HG03103 (cell line): ENCODE results near the gene EGFLAM.
"Not testable (repeated sequence)": the region's sequence is repeated elsewhere in the genome, so short reads cannot be mapped to it uniquely, and the experiment has no call there.

Experiments
- ATAC-seq: cut with Tn5 transposase; IDR thresholded peaks from one replicate; pipeline ENCODE4 v1.9.1; 2021; ENCODE audit warnings: low read depth; ENCODE audit not compliant: unreplicated experiment

EGFLAM gene

GRCh38 chr5:38321978-38322377 lies 63.6 kb downstream of the EGFLAM start:
- no peak for ATAC-seq

DNA sequence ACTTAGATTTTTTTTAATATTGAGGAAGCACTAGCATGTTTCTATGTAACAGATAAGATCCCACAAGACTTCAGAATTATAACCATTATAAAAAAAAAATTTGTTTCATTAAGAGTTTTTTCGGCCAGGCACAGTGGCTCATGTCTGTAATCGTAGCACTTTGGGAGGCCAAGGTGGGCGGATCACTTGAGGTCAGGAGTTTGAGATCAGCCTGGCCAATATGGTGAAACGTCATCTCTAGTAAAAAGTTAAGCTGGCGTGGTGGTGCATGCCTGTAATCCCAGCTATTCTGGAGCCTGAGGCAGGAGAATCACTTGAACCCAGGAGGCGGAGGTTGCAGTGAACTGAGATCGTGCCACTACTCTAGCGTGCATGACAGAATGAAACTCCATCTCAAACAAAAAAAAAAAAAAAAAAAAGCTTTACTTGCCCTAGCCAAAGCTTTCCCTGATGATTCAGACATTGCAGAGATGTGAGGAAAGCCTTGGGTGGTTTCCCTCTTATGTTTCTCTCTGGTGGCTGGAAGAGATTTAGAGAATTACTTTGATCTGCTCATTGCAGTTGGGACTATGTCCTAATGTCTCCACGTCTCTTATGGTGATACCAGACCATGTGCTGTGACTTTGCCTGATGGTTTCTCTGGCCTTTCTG lies 65.4 kb downstream of the EGFLAM start:
- ATAC-seq: no peak

GRCh38 chr5:38329132-38329715 lies 70.9 kb downstream of the EGFLAM start:
- ATAC-seq: no peak

- no peak for ATAC-seq
These were observed 71.8 kb downstream of the EGFLAM start for GRCh38 chr5:38330207-38330606.

DNA sequence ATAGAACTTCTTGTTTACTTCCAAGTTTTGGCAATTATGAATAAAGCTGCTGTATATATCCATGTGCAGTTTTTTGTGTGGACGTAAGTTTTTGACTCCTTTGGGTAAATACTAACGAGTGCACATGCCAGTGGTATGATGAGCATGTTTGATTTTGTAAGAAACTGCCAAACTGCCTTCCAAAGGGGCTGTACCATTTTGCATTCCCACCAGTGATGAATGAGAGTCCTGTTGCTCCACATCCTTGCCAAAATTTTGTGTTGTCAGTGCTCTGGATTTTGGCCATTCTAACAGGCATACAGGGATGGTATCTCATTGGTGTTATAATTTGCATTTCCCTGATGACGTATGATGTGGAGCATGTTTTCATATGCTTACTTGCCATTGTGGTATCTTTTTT lies 73.5 kb downstream of the EGFLAM start:
- ATAC-seq: no peak

DNA sequence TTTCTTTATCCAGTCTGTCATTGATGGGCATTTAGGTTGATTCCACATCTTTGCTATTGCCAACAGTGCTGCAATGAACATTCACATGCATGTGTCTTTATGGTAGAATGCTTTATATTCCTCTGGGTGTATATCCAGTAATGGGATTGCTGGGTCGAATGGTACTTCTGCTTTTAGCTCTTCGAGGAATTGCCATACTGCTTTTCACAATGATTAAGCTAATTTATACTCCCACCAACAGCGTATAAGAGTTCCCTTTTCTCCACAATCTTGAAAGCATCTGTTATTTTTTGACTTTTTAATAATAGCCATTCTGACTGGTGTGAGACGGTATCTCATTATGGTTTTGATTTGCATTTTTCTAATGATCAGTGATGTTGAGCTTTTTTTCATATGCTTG lies 74.8 kb downstream of the EGFLAM start:
- not testable (repeated sequence) for ATAC-seq

- no peak for ATAC-seq
These were observed 80.1 kb downstream of the EGFLAM start for GRCh38 chr5:38338455-38338854.

DNA sequence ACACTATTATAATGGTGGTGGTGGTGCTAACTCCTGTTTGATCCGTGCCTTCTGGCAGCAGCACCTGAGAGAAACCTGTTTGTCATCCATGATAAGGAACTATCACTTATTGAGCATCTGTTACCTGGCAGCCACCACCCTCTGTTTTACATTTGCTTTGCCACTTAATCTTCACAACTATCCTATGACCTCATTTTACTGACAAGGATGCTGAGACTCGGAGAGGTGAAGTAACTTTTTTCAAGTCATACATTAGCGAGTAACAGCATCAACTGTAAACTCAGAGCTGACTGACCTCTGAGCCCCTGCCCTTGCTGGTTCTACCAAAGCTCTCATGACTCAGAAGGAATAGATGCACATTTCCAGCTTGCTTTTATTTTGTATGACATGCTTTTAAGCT lies 81.1 kb downstream of the EGFLAM start:
- ATAC-seq: no peak

GRCh38 chr5:38341056-38341455 lies 82.7 kb downstream of the EGFLAM start:
- ATAC-seq: no peak

GRCh38 chr5:38341641-38342040 lies 83.3 kb downstream of the EGFLAM start:
- ATAC-seq: no peak

- ATAC-seq: no peak
These were observed 83.9 kb downstream of the EGFLAM start for GRCh38 chr5:38342261-38342660.

GRCh38 chr5:38344891-38345290 lies 86.5 kb downstream of the EGFLAM start:
- no peak for ATAC-seq

GRCh38 chr5:38346593-38346992 lies 88.2 kb downstream of the EGFLAM start:
- no peak for ATAC-seq

DNA sequence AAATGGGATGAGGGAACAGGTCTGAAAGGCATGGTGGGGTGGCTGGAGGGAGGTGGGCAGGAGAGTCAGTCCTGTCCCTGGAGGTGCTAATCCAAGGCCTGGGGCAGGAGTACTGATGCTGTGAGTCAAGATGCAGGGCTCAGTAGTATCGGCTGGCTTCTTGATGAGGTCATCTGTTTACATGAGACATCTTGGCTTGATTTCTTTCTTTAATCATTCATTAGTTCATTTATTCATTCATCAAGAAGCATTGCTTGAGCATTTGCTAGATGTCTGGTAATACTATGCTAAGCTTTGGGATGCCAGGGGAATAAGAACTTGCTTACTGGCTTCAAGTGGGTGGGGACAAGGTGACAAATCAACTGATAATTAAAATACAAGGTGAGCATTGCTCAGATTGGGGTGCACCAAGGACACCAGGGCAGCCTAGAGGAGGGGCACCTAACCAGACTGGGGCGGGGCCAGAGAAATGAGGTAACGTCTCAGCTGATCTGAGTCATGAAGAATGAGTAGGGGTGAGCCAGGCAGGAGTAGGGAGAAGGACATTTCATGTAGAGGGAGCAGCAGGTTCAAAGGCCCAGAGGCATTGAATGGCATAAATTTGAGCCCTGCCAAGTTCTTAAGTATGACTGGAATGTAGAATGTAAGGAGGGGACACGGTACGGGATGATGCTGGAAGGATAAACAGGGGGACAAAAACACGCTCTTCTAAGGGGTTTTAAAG lies 88.8 kb downstream of the EGFLAM start:
- ATAC-seq: no peak

DNA sequence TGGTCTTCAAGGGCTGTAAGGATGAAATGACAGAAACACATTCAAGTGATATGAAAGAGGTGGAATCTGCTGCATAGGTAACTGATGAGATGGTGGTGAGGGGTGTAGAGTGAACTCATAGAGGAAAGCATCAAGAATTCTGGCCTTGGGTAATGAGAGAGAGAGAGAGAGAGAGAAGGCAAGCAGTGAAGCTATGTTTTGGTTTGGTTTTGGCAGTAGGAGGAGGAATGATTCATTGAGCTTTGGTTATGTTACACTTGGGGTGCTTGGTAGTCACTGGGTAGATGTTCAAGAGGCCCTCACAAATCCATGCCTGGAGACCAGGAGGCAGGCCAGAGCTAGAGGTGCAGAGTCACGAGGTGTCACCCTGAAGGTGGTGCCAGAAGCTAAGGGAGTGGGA lies 89.5 kb downstream of the EGFLAM start:
- ATAC-seq: no peak

GRCh38 chr5:38360323-38361061 lies 102.1 kb downstream of the EGFLAM start:
- no peak for ATAC-seq

DNA sequence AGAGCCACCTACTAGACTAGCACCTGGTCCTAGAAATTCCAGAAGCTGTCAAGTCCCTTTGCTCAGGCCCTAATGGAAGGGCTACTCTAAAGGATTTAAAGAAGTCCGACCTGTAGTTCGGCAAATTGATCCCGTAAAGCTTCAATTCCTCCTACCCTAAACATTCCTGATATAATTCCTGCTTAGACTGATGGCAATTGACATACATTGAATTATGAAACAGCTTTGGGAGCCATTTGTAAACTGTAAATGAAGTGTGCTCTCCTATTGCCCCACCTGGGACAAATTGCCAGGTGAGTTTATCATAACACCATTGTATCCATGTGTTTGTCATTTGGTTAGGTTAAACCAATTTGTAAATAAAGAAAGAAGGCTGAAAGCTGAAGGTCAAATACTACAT lies 104.4 kb downstream of the EGFLAM start:
- no peak for ATAC-seq

DNA sequence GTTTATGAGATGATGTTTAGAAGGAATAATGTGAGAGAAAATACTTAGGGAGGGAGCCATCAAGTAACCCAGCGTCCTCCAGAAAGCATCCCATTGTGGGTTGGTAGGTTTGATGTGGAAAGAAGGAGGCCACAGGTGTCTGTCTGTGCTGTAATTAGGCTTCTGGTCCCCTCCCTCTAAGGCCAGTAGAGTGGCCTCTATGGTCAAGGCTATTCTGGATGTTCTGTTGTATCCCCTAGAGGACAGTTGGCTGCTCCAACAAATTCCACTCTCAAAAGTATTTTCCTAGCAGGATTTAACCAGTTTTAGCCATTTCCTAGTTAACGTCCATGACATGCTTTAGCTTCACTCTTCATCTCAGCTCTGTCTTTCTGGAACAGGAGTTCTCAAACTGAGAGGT lies 106.5 kb downstream of the EGFLAM start:
- ATAC-seq: no peak

DNA sequence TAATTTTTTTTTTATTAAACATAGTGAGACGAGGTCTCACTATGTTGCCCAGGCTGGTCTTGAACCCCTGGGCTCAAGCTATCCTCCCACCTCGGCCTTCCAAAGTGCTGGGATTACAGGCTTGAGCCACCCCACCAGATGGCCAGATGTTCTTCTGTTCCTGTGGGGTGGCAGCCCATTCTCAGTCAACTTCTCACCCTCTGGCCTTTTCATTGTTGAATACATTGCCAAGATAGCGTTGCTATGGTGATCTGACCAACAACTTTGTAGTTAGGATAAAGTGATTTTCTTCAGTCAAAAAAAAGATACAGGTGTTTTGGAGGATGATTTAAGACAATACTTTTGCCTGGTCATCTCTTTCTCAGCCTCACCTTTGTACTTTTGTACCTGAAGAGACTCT lies 109.1 kb downstream of the EGFLAM start:
- no peak for ATAC-seq

- ATAC-seq: no peak
These were observed 109.6 kb downstream of the EGFLAM start for GRCh38 chr5:38367966-38368365.

DNA sequence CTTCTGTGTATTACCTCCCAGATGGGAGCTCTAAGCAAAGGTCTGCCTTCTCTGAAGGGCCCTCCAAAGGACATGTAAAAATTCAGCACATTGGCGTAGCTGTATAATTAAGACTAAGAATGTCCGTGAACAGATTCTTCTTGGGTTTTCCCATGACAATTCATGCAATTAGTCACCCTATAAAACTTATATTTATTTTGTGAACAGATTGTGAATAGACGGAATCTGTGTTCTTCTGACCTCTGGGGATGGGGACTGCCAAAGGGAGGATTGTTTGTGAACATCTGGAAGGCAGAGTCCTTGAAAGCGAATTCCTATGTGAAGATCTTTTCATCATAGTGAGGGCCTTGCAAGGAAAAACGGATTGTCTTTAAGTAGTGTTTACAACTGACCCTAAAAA lies 111.3 kb downstream of the EGFLAM start:
- no peak for ATAC-seq
